Endothelial cell of umbilical vein (primary cell): ENCODE measurements around the gene MEF2A. TPM values are rescaled to one million over a fixed set of nuclear protein-coding genes. Genes with fewer than 3 reads are reported as not detected.
A peak's percentile ranks its signal among the peaks of the same experiment; 100 is the strongest.

Experiments
- BruUV-seq: library from RNA; stranded (reverse); fragments of 400-500 nt; replicated peaks from 2 replicates; lab custom pipeline; 2021; lab: Mats Ljungman, UMichigan
- CTCF ChIA-PET: fragments of 300-600, 350-600 bp; sonication (Branson Sonifier 250); formaldehyde crosslinking; loops from one replicate; lab custom pipeline; 2021; ENCODE audit warnings: antibody characterized with exemption, inconsistent platforms; lab: Charles Lee
- POLR2A ChIA-PET: fragments of 300-600, 350-600 bp; sonication (Branson Sonifier 250); formaldehyde crosslinking; loops from one replicate; lab custom pipeline; 2021; ENCODE audit warnings: antibody characterized with exemption, inconsistent platforms; lab: Charles Lee
- DNase-seq: peaks from one replicate; pipeline ENCODE4 v3.0.0-alpha.2; 2011; ENCODE audit warnings: low read depth, low spot score
- FAIRE-seq: peaks from 2 replicates; lab custom pipeline; 2011; peaks lifted over from hg19 to GRCh38; lab: Jason Lieb, UNC
- H2AFZ ChIP-seq: 2 replicates; pipeline ENCODE4 v1.6.0; 2012; ENCODE audit warnings: low read depth, low read length, control low read depth, inconsistent platforms
- H3K27ac ChIP-seq: 2 replicates; pipeline ENCODE4 v1.5.1; 2011; ENCODE audit warnings: low read depth, mild to moderate bottlenecking, control low read depth, low read length, moderate library complexity; ENCODE audit not compliant: insufficient read depth
- H3K27me3 ChIP-seq, 2 experiments: 2 replicates each; pipeline versions ENCODE4 v1.6.0 to v1.6.1; 2011; ENCODE audit warnings: low read length in 2 of 2, mixed read lengths in 1 of 2; ENCODE audit not compliant: control insufficient read depth in 2 of 2, insufficient read depth in 2 of 2
- H3K36me3 ChIP-seq, 2 experiments: 2 replicates in 1 of 2; 3 replicates in 1 of 2; pipeline ENCODE4 v1.5.1; 2011; ENCODE audit warnings: low read length in 2 of 2, mild to moderate bottlenecking in 1 of 2, moderate library complexity in 1 of 2; ENCODE audit not compliant: control insufficient read depth in 2 of 2, insufficient read depth in 2 of 2; ENCODE audit errors: extremely low read depth in 1 of 2
- H3K4me1 ChIP-seq: 3 replicates; pipeline ENCODE4 v1.5.1; 2011; ENCODE audit warnings: mild to moderate bottlenecking, low read length; ENCODE audit not compliant: control insufficient read depth, insufficient read depth; ENCODE audit errors: extremely low read depth
- H3K4me2 ChIP-seq: 2 replicates; pipeline ENCODE4 v1.6.1; 2011; ENCODE audit warnings: low read length, control low read depth, mixed read lengths; ENCODE audit not compliant: insufficient read depth
- H3K4me3 ChIP-seq, 3 experiments: fragments of 200-600 bp in 1 of 3; sonication (generic), shearing (Covaris generic) in 1 of 3; replicated peaks in 1 of 3; 2 replicates each; pipeline ENCODE4 v1.5.1; 2011 to 2016; ENCODE audit warnings: control low read depth in 3 of 3, low read length in 3 of 3, mild to moderate bottlenecking in 2 of 3, inconsistent platforms in 1 of 3, low read depth in 1 of 3, moderate library complexity in 1 of 3; ENCODE audit not compliant: insufficient read depth in 1 of 3
- H3K79me2 ChIP-seq: 2 replicates; pipeline ENCODE4 v1.6.0; 2012; ENCODE audit warnings: low read length, inconsistent platforms; ENCODE audit not compliant: control insufficient read depth, insufficient read depth
- H3K9ac ChIP-seq: replicated peaks from 2 replicates; pipeline ENCODE3; 2011; ENCODE audit warnings: low read length, control low read depth; ENCODE audit not compliant: insufficient read depth; ENCODE audit errors: extremely low read depth
- H3K9me1 ChIP-seq: replicated peaks from 3 replicates; pipeline ENCODE4 v1.6.0; 2011; ENCODE audit warnings: mild to moderate bottlenecking, low read length; ENCODE audit not compliant: control insufficient read depth, insufficient read depth; ENCODE audit errors: extremely low read depth
- H3K9me3 ChIP-seq: replicated peaks from 2 replicates; pipeline ENCODE4 v1.5.1; 2012; ENCODE audit warnings: low read length, inconsistent platforms; ENCODE audit not compliant: control insufficient read depth, insufficient read depth
- H4K20me1 ChIP-seq: replicated peaks from 2 replicates; pipeline ENCODE3; 2011; ENCODE audit warnings: mild to moderate bottlenecking, low read length; ENCODE audit not compliant: control insufficient read depth, insufficient read depth; ENCODE audit errors: extremely low read depth
- FOS ChIP-seq: IDR thresholded peaks from 2 replicates; pipeline ENCODE4 v1.6.1; 2011; ENCODE audit warnings: mild to moderate bottlenecking, low read length, moderate library complexity, borderline replicate concordance; ENCODE audit not compliant: insufficient read depth
- JUN ChIP-seq: IDR thresholded peaks from 2 replicates; pipeline ENCODE4 v1.6.1; 2011; ENCODE audit warnings: borderline replicate concordance, low read depth; ENCODE audit not compliant: insufficient read length, insufficient read depth
- MYC ChIP-seq: IDR thresholded peaks from one replicate; pipeline ENCODE4 v1.6.1; 2011; ENCODE audit warnings: mild to moderate bottlenecking, low read depth, low read length
- POLR2A ChIP-seq: IDR thresholded peaks from 2 replicates; pipeline ENCODE4 v1.6.1; 2012; ENCODE audit warnings: low read depth, mild to moderate bottlenecking, control low read depth, low read length
- dilution Hi-C: fragments of 300-500 bp; cut with MboI; formaldehyde crosslinking; loops from one replicate; pipeline ENCODE4 v1.15.0; 2019; ENCODE audit warnings: low sequenced_read_pairs; ENCODE audit not compliant: extremely low pct_ligation_motif_present
- intact Hi-C: fragments of 100-400 bp; cut with micrococcal nuclease; formaldehyde crosslinking; loops from one replicate; pipeline ENCODE4 v1.10.0; 2022
- polyA plus RNA-seq, 4 experiments: library from polyadenylated mRNA; depleted of rRNA in 3 of 4; stranded (reverse) in 3 of 4; unstranded in 1 of 4; fragments of >200 nt; gene quantifications; 2 replicates each; pipeline versions ENCODE4 v1.2.1 to v1.2.3, GENCODE V29; 2011 to 2012; ENCODE audit warnings: missing spikeins in 1 of 4
- total RNA-seq: library from RNA; stranded (reverse); gene quantifications from 2 replicates; pipeline ENCODE4 v1.2.3, GENCODE V29; 2021
- TF ChIP-seq, protein P1 (sequence below), 2 donors: IDR thresholded peaks; 1 replicate in 1 of 2; 2 replicates in 1 of 2; pipeline ENCODE4 v1.5.1; 2011; ENCODE audit warnings: low read length in 2 of 2, mild to moderate bottlenecking in 2 of 2, moderate library complexity in 2 of 2, control low read depth in 1 of 2, inconsistent platforms in 1 of 2, low read depth in 1 of 2; ENCODE audit not compliant: insufficient read depth in 1 of 2; ENCODE audit errors: extremely low read depth in 1 of 2
- TF ChIP-seq, protein P2 (sequence below): IDR thresholded peaks from 2 replicates; pipeline ENCODE4 v1.6.1; 2011; ENCODE audit not compliant: insufficient read depth, insufficient read length

MEF2A gene
- total and polyA plus RNA-seq, 2 donors (not counting 3 experiments of a cell fraction or from before 2014, with no cell fraction given) = 38.0 to 45.3 TPM

DNA sequence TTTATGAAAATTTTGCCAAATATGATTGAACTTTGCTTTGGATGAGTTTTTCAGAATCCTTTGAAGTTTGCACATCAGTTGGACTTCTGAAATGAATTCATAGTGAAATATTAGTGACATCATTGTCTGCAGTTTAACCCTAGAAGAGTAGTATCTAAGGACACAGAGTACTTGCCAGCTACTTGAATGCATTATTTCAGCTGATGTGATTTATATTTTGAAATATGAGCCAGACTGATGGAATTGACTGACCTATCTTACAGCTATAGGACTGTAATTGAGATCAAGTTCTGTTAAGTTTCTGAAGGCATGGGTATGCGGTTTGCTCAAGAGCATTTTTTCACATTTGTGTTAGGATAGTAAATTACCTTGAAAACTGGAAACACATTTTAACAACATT, 116.2 kb downstream of the MEF2A start:
- no peaks in the 10 kb centered on the region for H3K27me3 ChIP-seq
- H3K36me3 ChIP-seq = peaks cover 0 to 3% of the 10 kb centered on the region in 2 experiments
- CTCF ChIA-PET = interaction anchor here (0.6 to 3.2 kb wide), 7 partner anchors 9 to 409 kb away, joined by 3 to 56 read pairs (median 5); no protein-coding TSS in a partner anchor
- H3K4me2 ChIP-seq = peak overlapping the region; percentile 88
- peak overlapping the region; percentile 95 for H3K27ac ChIP-seq
- TF ChIP-seq FOS = no peak
- TF ChIP-seq JUN = no peak
- TF ChIP-seq, protein P1, sequence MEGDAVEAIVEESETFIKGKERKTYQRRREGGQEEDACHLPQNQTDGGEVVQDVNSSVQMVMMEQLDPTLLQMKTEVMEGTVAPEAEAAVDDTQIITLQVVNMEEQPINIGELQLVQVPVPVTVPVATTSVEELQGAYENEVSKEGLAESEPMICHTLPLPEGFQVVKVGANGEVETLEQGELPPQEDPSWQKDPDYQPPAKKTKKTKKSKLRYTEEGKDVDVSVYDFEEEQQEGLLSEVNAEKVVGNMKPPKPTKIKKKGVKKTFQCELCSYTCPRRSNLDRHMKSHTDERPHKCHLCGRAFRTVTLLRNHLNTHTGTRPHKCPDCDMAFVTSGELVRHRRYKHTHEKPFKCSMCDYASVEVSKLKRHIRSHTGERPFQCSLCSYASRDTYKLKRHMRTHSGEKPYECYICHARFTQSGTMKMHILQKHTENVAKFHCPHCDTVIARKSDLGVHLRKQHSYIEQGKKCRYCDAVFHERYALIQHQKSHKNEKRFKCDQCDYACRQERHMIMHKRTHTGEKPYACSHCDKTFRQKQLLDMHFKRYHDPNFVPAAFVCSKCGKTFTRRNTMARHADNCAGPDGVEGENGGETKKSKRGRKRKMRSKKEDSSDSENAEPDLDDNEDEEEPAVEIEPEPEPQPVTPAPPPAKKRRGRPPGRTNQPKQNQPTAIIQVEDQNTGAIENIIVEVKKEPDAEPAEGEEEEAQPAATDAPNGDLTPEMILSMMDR (IDR thresholded peaks at IDR 0.05; ENCODE audit: extremely low read depth in 1 of 2, insufficient read depth in 1 of 2, low read depth in 1 of 2, low read length in 2 of 2) = no peak
- TF ChIP-seq MYC = no peak
- TF ChIP-seq POLR2A = no peak
- TF ChIP-seq, protein P2, sequence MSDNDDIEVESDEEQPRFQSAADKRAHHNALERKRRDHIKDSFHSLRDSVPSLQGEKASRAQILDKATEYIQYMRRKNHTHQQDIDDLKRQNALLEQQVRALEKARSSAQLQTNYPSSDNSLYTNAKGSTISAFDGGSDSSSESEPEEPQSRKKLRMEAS = no peak
- dilution Hi-C loops (no loop called here), intact Hi-C loops (loop anchor here (2.0 to 5.0 kb wide), 2 partner anchors 227 to 340 kb away; no protein-coding TSS in a partner anchor)
- no peaks in the 10 kb centered on the region for H3K9me3 ChIP-seq
- POLR2A ChIA-PET = interaction anchor here (1.0 kb wide), 1 partner anchor 10 kb away, joined by 3 read pairs; no protein-coding TSS in a partner anchor
- peaks cover 5% of the 10 kb centered on the region for H3K79me2 ChIP-seq
- BruUV-seq = no TSS peak
- peak overlapping the region; percentile 86 for H3K9ac ChIP-seq
- H2AFZ ChIP-seq = no peak overlapping the region
- H3K9me1 ChIP-seq = no peaks in the 10 kb centered on the region
- FAIRE-seq (no peak), DNase-seq (no peak)
- H3K4me3 ChIP-seq = no peak overlapping the region
- H3K4me1 ChIP-seq = peaks cover 23% of the 10 kb centered on the region
- H4K20me1 ChIP-seq = no peaks in the 10 kb centered on the region
